Osteoblast (primary cell): ENCODE data around the gene SLC38A6. TPM values are rescaled to one million over a fixed set of nuclear protein-coding genes. Genes with fewer than 3 reads are reported as not detected.

Experiments
- DNase-seq: peaks from one replicate; pipeline ENCODE4 v3.0.0; 2011; ENCODE audit warnings: low spot score, mixed read lengths; ENCODE audit not compliant: insufficient read length; ENCODE audit errors: missing footprints
- H2AFZ ChIP-seq: 2 replicates; pipeline ENCODE4 v1.6.0; 2011; ENCODE audit warnings: mild to moderate bottlenecking, low read length
- H3K27ac ChIP-seq: 2 replicates; pipeline ENCODE4 v1.5.1; 2011; ENCODE audit warnings: mild to moderate bottlenecking, low read depth, low read length, moderate library complexity
- H3K27me3 ChIP-seq: 2 replicates; pipeline ENCODE4 v1.6.0; 2012; ENCODE audit warnings: mild to moderate bottlenecking, control low read depth, inconsistent platforms, low read length, moderate library complexity; ENCODE audit not compliant: insufficient read depth
- H3K36me3 ChIP-seq: 2 replicates; pipeline ENCODE4 v1.5.1; 2011; ENCODE audit warnings: mild to moderate bottlenecking, low read length, control low read depth, moderate library complexity; ENCODE audit not compliant: insufficient read depth
- H3K4me1 ChIP-seq: 2 replicates; pipeline ENCODE4 v1.5.1; 2011; ENCODE audit warnings: mild to moderate bottlenecking, low read length, control low read depth, moderate library complexity; ENCODE audit not compliant: insufficient read depth
- H3K4me2 ChIP-seq: 2 replicates; pipeline ENCODE4 v1.6.0; 2011; ENCODE audit warnings: mild to moderate bottlenecking, low read length; ENCODE audit not compliant: insufficient read depth
- H3K4me3 ChIP-seq: fragments of 200-600 bp; sonication (generic); 3 replicates; pipeline ENCODE4 v1.5.1; 2012; ENCODE audit warnings: mild to moderate bottlenecking, low read length, inconsistent platforms; ENCODE audit not compliant: insufficient read depth
- H3K79me2 ChIP-seq: 2 replicates; pipeline ENCODE4 v1.6.0; 2012; ENCODE audit warnings: mild to moderate bottlenecking, low read length, control low read depth, inconsistent platforms; ENCODE audit not compliant: insufficient read depth
- H3K9me3 ChIP-seq: 2 replicates; pipeline ENCODE4 v1.5.1; 2011; ENCODE audit warnings: low read depth, low read length, control low read depth
- H4K20me1 ChIP-seq: 2 replicates; pipeline ENCODE4 v1.6.0; 2012; ENCODE audit warnings: mild to moderate bottlenecking, low read length, control low read depth; ENCODE audit not compliant: insufficient read depth
- CTCF ChIP-seq: IDR thresholded peaks from 2 replicates; pipeline ENCODE4 v1.5.1; 2011; ENCODE audit warnings: mild to moderate bottlenecking, low read depth, low read length, moderate library complexity; ENCODE audit errors: extremely low read depth
- total RNA-seq: library from RNA; depleted of rRNA; stranded (reverse); fragments of >200 nt; gene quantifications from 2 replicates; pipeline ENCODE4 v1.2.3, GENCODE V29; 2012

The SLC38A6 gene
- total RNA-seq, 1 donor = 112 TPM

GRCh38 chr14:60974090-60974651 lies 6.9 kb upstream of the SLC38A6 start:
- Histone ChIP-seq H3K4me1 (no peaks in the 10 kb centered on the region), H3K9me3 (no peaks in the 10 kb centered on the region), H3K36me3 (peaks cover 10% of the 10 kb centered on the region), H3K4me3 (no peak overlapping the region), H4K20me1 (no peaks in the 10 kb centered on the region), H3K79me2 (peaks cover 18% of the 10 kb centered on the region), H2AFZ (no peak overlapping the region), H3K27me3 (no peaks in the 10 kb centered on the region), H3K4me2 (no peak overlapping the region), H3K27ac (no peak overlapping the region)
- no peak for TF ChIP-seq CTCF
- DNase-seq = no peak

GRCh38 chr14:60975551-60975950 lies 5.5 kb upstream of the SLC38A6 start:
- Histone ChIP-seq H3K4me2 (no peak overlapping the region), H4K20me1 (no peaks in the 10 kb centered on the region), H3K79me2 (peaks cover 31% of the 10 kb centered on the region), H2AFZ (no peak overlapping the region), H3K36me3 (peaks cover 10% of the 10 kb centered on the region), H3K4me3 (no peak overlapping the region), H3K9me3 (no peaks in the 10 kb centered on the region), H3K4me1 (peaks cover 11% of the 10 kb centered on the region), H3K27ac (no peak overlapping the region), H3K27me3 (no peaks in the 10 kb centered on the region)
- DNase-seq = no peak
- TF ChIP-seq CTCF = no peak

- no peak for TF ChIP-seq CTCF
- Histone ChIP-seq H3K4me1 (peaks cover 26% of the 10 kb centered on the region), H3K79me2 (peaks cover 40% of the 10 kb centered on the region), H3K9me3 (no peaks in the 10 kb centered on the region), H2AFZ (no peak overlapping the region), H3K27me3 (no peaks in the 10 kb centered on the region), H3K36me3 (peaks cover 10% of the 10 kb centered on the region), H3K4me2 (peak overlapping the region; percentile 52), H4K20me1 (no peaks in the 10 kb centered on the region), H3K4me3 (no peak overlapping the region), H3K27ac (no peak overlapping the region)
- no peak for DNase-seq
Measured at GRCh38 chr14:60977847-60978246, 3.2 kb upstream of the SLC38A6 start.

- Histone ChIP-seq H3K4me3 (peak overlapping the region; percentile 91), H3K36me3 (peaks cover 13% of the 10 kb centered on the region), H3K27ac (peak overlapping the region; percentile 96), H3K27me3 (no peaks in the 10 kb centered on the region), H2AFZ (peak overlapping the region; percentile 92), H3K4me2 (peak overlapping the region; percentile 94), H3K9me3 (no peaks in the 10 kb centered on the region), H4K20me1 (no peaks in the 10 kb centered on the region), H3K79me2 (peaks cover 56% of the 10 kb centered on the region), H3K4me1 (peaks cover 26% of the 10 kb centered on the region)
- DNase-seq = peak; percentile 65
- no peak for TF ChIP-seq CTCF
Measured at GRCh38 chr14:60981633-60982455, 799 bp downstream of the SLC38A6 start.
